ENCODE results near the gene ZBTB20. TPM values are rescaled to one million over a fixed set of nuclear protein-coding genes. Genes with fewer than 3 reads are reported as not detected.
"Not testable (repeated sequence)": the region's sequence is repeated elsewhere in the genome, so short reads cannot be mapped to it uniquely, and the experiment has no call there.

The ZBTB20 gene
- total RNA-seq, 5 donors from 2014 or later (not counting 1 experiment from before 2014, with no cell fraction given): 43.1 to 80.7 (median 48.4) TPM

DNA sequence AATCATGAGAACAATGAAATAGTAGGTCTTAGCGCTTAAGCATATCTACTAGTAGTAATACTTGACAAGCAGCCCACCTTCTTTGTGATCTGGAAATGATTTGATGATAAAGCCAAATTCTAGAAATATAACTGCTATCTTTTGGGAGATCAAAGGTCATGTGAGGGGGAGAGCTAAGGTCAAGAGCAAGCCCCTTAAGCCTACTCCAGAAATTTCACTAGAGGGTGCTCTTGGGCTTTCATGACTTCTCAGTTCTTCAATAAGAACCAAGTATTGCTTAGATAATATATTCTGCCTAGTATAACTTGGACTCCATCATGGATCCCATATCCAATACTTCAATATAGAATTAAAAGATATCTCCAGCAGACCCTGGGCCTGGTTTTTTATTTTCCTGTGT, 319.6 kb downstream of the ZBTB20 start:
- no peaks in the 10 kb centered on the region for H3K9me3 Mint-ChIP-seq
- WGBS (ENCODE audit: insufficient coverage): no CpG with 5 or more reads among the region's 1 CpG
- H3K36me3 Mint-ChIP-seq: no peaks in the 10 kb centered on the region
- H3K36me3 ChIP-seq (ENCODE audit: control insufficient read depth in 2 of 2, extremely low read depth in 1 of 2, insufficient read depth in 1 of 2, low read length in 1 of 2): no peaks in the 10 kb centered on the region
- H3K9me3 ChIP-seq: no peaks in the 10 kb centered on the region
- CTCF ChIA-PET: interaction anchor here in 1 of 2 donors (1.3 kb wide), 1 partner anchor 866 kb away, joined by 5 read pairs; no protein-coding TSS in a partner anchor
- peak in 1 of 35 experiments; percentile 41 for DNase-seq
- H3K27ac ChIP-seq (ENCODE audit: low read length): no peak overlapping the region
- H3K27me3 Mint-ChIP-seq: no peaks in the 10 kb centered on the region
- no peak for ATAC-seq (replicated peaks in 1 of 4)
- POLR2A ChIA-PET: no interaction called here
- H3K4me1 ChIP-seq (ENCODE audit: control insufficient read depth in 1 of 2, extremely low read depth in 1 of 2, insufficient read depth in 2 of 2, low read length in 2 of 2): no peaks in the 10 kb centered on the region
- no peak overlapping the region for H3K4me3 Mint-ChIP-seq
- H3K27ac Mint-ChIP-seq: no peak overlapping the region
- H3K4me1 Mint-ChIP-seq: peaks cover 0 to 12% (median 11%) of the 10 kb centered on the region in 3 donors
- no peaks in the 10 kb centered on the region for H3K27me3 ChIP-seq (replicated peaks in 1 of 2; ENCODE audit: control insufficient read depth in 2 of 2, extremely low read depth in 1 of 2, insufficient read depth in 2 of 2, low read length in 1 of 2)
- no peak overlapping the region for H3K4me3 ChIP-seq (ENCODE audit: control insufficient read depth in 1 of 2, extremely low read depth in 1 of 2, low read length in 1 of 2)

DNA sequence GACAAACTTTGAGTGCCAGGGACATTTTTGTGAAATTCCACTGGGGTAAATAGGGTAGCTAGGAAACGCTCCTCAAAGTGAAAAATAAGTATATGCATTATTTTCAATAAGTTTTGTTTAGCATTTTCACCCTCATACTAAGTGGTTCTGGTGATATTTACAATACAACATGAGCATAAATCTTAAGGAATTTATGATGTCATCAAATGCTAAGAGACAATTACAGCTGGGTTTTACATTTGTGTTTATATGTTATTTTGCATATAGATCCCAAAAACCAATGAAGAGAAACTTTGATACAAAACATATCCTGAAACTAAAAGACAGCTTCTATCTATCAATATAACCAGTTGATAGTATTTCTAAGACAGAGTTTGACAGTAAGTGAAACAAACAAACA, 323.1 kb downstream of the ZBTB20 start:
- Mint-ChIP-seq H3K27me3 (no peaks in the 10 kb centered on the region), H3K27ac (no peak overlapping the region), H3K4me3 (no peak overlapping the region), H3K36me3 (no peaks in the 10 kb centered on the region), H3K9me3 (no peaks in the 10 kb centered on the region), H3K4me1 (peaks cover 0 to 6% (median 3%) of the 10 kb centered on the region in 3 donors)
- Histone ChIP-seq H3K36me3 (ENCODE audit: control insufficient read depth in 2 of 2, extremely low read depth in 1 of 2, insufficient read depth in 1 of 2, low read length in 1 of 2) (no peaks in the 10 kb centered on the region), H3K4me1 (ENCODE audit: control insufficient read depth in 1 of 2, extremely low read depth in 1 of 2, insufficient read depth in 2 of 2, low read length in 2 of 2) (no peaks in the 10 kb centered on the region), H3K27ac (ENCODE audit: low read length) (no peak overlapping the region), H3K27me3 (replicated peaks in 1 of 2; ENCODE audit: control insufficient read depth in 2 of 2, extremely low read depth in 1 of 2, insufficient read depth in 2 of 2, low read length in 1 of 2) (no peaks in the 10 kb centered on the region), H3K4me3 (ENCODE audit: control insufficient read depth in 1 of 2, extremely low read depth in 1 of 2, low read length in 1 of 2) (no peak overlapping the region), H3K9me3 (no peaks in the 10 kb centered on the region)
- DNase-seq: no peak
- ChIA-PET CTCF (no interaction called here), POLR2A (interaction anchor here in 1 of 2 donors (2.1 kb wide), 1 partner anchor 17 kb away, joined by 4 read pairs; no protein-coding TSS in a partner anchor)
- ATAC-seq (replicated peaks in 1 of 4): no peak
- no CpG with 5 or more reads among the region's 1 CpG for WGBS (ENCODE audit: insufficient coverage)

DNA sequence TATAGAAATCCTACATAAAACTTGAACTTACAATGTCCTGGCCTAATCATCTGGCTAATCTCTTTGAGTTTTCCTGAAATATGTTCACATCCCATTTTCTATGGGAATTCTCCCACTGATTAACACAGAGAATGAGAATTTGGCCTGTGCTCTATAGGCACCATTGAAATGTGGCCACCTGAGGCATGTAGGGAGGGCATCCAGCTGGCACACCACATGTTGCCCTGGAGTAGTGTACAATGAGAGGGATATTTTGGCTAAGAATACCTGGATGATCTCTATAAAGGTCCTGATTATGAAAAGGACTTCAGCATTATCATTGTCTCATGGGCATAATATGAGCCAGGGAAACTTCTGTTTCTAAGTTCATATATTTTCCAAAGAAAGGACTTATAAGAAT, 324.0 kb downstream of the ZBTB20 start:
- Mint-ChIP-seq H3K27me3 (no peaks in the 10 kb centered on the region), H3K36me3 (no peaks in the 10 kb centered on the region), H3K4me3 (no peak overlapping the region), H3K9me3 (no peaks in the 10 kb centered on the region), H3K4me1 (peaks cover 0 to 8% (median 3%) of the 10 kb centered on the region in 3 donors), H3K27ac (no peak overlapping the region)
- no peaks in the 10 kb centered on the region for H3K9me3 ChIP-seq
- H3K27ac ChIP-seq (ENCODE audit: low read length): no peak overlapping the region
- H3K36me3 ChIP-seq (ENCODE audit: control insufficient read depth in 2 of 2, extremely low read depth in 1 of 2, insufficient read depth in 1 of 2, low read length in 1 of 2): no peaks in the 10 kb centered on the region
- H3K27me3 ChIP-seq (replicated peaks in 1 of 2; ENCODE audit: control insufficient read depth in 2 of 2, extremely low read depth in 1 of 2, insufficient read depth in 2 of 2, low read length in 1 of 2): no peaks in the 10 kb centered on the region
- ChIA-PET POLR2A (interaction anchor here in 1 of 2 donors (2.1 kb wide), 1 partner anchor 18 kb away, joined by 4 read pairs; no protein-coding TSS in a partner anchor), CTCF (no interaction called here)
- no peak overlapping the region for H3K4me3 ChIP-seq (ENCODE audit: control insufficient read depth in 1 of 2, extremely low read depth in 1 of 2, low read length in 1 of 2)
- ATAC-seq (replicated peaks in 1 of 4) (no peak), DNase-seq (no peak)
- no peaks in the 10 kb centered on the region for H3K4me1 ChIP-seq (ENCODE audit: control insufficient read depth in 1 of 2, extremely low read depth in 1 of 2, insufficient read depth in 2 of 2, low read length in 2 of 2)

DNA sequence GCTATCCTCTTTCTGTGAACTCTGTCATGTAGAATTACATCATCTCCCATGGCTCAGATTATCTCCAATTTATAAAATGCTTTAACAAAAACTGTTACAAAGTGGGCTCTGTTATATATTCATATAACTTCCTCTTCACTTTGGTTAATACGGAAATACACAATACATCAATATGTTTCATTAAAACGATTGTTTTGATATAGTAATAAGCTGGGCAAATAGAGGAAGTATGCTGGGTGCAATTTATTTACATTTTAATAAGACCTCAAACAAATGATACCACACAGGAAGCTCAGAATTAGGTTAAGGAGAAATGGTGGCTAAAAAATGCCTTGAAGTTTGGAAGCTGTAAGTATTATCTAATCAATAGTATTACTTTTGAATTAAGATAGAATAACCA, 331.0 kb downstream of the ZBTB20 start:
- H3K27me3 ChIP-seq (replicated peaks in 1 of 2; ENCODE audit: control insufficient read depth in 2 of 2, extremely low read depth in 1 of 2, insufficient read depth in 2 of 2, low read length in 1 of 2): no peaks in the 10 kb centered on the region
- no peaks in the 10 kb centered on the region for H3K4me1 ChIP-seq (ENCODE audit: control insufficient read depth in 1 of 2, extremely low read depth in 1 of 2, insufficient read depth in 2 of 2, low read length in 2 of 2)
- DNase-seq: no peak
- Mint-ChIP-seq H3K36me3 (peaks cover 8% of the 10 kb centered on the region), H3K4me1 (peaks cover 0 to 12% (median 7%) of the 10 kb centered on the region in 3 donors), H3K4me3 (no peak overlapping the region), H3K9me3 (no peaks in the 10 kb centered on the region), H3K27me3 (no peaks in the 10 kb centered on the region), H3K27ac (no peak overlapping the region)
- ChIA-PET POLR2A (interaction anchor here (0.5 to 0.6 kb wide), 2 partner anchors 63 to 1815 kb away, joined by 5 to 8 read pairs; no protein-coding TSS in a partner anchor), CTCF (interaction anchor here in 1 of 2 donors (0.5 kb wide), 1 partner anchor 1803 kb away, joined by 4 read pairs; no protein-coding TSS in a partner anchor)
- no peaks in the 10 kb centered on the region for H3K36me3 ChIP-seq (ENCODE audit: control insufficient read depth in 2 of 2, extremely low read depth in 1 of 2, insufficient read depth in 1 of 2, low read length in 1 of 2)
- no peak for ATAC-seq (replicated peaks in 1 of 4)
- H3K9me3 ChIP-seq: no peaks in the 10 kb centered on the region
- no peak overlapping the region for H3K4me3 ChIP-seq (ENCODE audit: control insufficient read depth in 1 of 2, extremely low read depth in 1 of 2, low read length in 1 of 2)
- no peak overlapping the region for H3K27ac ChIP-seq (ENCODE audit: low read length)
- WGBS (ENCODE audit: insufficient coverage): no CpG with 5 or more reads among the region's 2 CpGs

DNA sequence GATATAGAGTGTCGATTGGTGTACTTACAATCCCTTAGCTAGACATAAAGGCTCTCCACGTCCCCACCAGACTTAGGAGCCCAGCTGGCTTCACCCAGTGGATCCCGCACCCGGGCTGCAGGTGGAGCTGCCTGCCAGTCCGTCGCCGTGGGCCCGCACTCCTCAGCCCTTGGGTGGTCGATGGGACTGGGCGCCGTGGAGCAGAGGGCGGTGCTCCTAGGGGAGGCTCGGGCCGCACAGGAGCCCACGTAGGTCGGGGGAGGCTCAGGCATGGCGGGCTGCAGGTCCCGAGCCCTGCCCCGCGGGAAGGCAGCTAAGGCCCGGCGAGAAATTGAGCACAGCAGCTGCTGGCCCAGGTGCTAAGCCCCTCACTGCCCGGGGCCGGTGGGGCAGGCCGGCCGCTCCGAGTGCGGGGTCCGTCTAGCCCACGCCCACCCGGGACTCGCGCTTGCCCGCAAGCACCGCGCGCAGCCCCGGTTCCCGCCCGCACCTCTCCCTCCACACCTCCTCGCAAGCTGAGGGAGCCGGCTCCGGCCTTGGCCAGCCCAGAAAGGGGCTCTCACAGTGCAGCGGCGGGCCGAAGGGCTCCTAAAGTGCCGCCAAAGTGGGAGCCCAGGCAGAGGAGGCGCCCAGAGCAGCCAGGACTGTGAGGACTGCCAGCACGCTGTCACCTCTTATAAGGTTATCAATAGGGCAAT, 334.4 kb downstream of the ZBTB20 start:
- POLR2A ChIA-PET; H3K27me3 Mint-ChIP-seq; CTCF ChIA-PET; H3K9me3 Mint-ChIP-seq; H3K36me3 ChIP-seq (ENCODE audit: control insufficient read depth in 2 of 2, extremely low read depth in 1 of 2, insufficient read depth in 1 of 2, low read length in 1 of 2); H3K4me3 Mint-ChIP-seq; ATAC-seq (replicated peaks in 1 of 4); H3K27ac ChIP-seq (ENCODE audit: low read length); DNase-seq; H3K27ac Mint-ChIP-seq; H3K9me3 ChIP-seq; H3K4me3 ChIP-seq (ENCODE audit: control insufficient read depth in 1 of 2, extremely low read depth in 1 of 2, low read length in 1 of 2); H3K27me3 ChIP-seq (replicated peaks in 1 of 2; ENCODE audit: control insufficient read depth in 2 of 2, extremely low read depth in 1 of 2, insufficient read depth in 2 of 2, low read length in 1 of 2); H3K4me1 ChIP-seq (ENCODE audit: control insufficient read depth in 1 of 2, extremely low read depth in 1 of 2, insufficient read depth in 2 of 2, low read length in 2 of 2): not testable (repeated sequence)
- Mint-ChIP-seq H3K4me1 (peaks cover 11 to 21% (median 14%) of the 10 kb centered on the region in 3 donors), H3K36me3 (peaks cover 30% of the 10 kb centered on the region)
- 97% methylated on average over 35 of the region's 49 CpGs for whole genome bisulfite sequencing (ENCODE audit: insufficient coverage)

GRCh38 chr3:114809668-114810413, 337.2 kb downstream of the ZBTB20 start:
- no peak overlapping the region for H3K4me3 ChIP-seq (ENCODE audit: control insufficient read depth in 1 of 2, extremely low read depth in 1 of 2, low read length in 1 of 2)
- H3K27me3 ChIP-seq (replicated peaks in 1 of 2; ENCODE audit: control insufficient read depth in 2 of 2, extremely low read depth in 1 of 2, insufficient read depth in 2 of 2, low read length in 1 of 2): no peaks in the 10 kb centered on the region
- ATAC-seq (replicated peaks in 1 of 4) (peak in 2 of 4 experiments; percentile 48 to 72), DNase-seq (peak in 17 of 35 experiments; percentile 1 to 50 (median 12))
- H3K27ac Mint-ChIP-seq: peak overlapping the region; percentile 6 to 36
- peak overlapping the region in 1 of 3 donors; percentile 44 for H3K4me3 Mint-ChIP-seq
- H3K9me3 ChIP-seq: no peaks in the 10 kb centered on the region
- peaks cover 0 to 3% (median 0%) of the 10 kb centered on the region in 3 donors for H3K9me3 Mint-ChIP-seq
- no CpG with 5 or more reads among the region's 5 CpGs for WGBS (ENCODE audit: insufficient coverage)
- POLR2A ChIA-PET: no interaction called here
- peaks cover 37% of the 10 kb centered on the region for H3K36me3 Mint-ChIP-seq
- H3K36me3 ChIP-seq (ENCODE audit: control insufficient read depth in 2 of 2, extremely low read depth in 1 of 2, insufficient read depth in 1 of 2, low read length in 1 of 2): no peaks in the 10 kb centered on the region
- H3K27ac ChIP-seq (ENCODE audit: low read length): no peak overlapping the region
- H3K4me1 ChIP-seq (ENCODE audit: control insufficient read depth in 1 of 2, extremely low read depth in 1 of 2, insufficient read depth in 2 of 2, low read length in 2 of 2): no peaks in the 10 kb centered on the region
- H3K27me3 Mint-ChIP-seq: no peaks in the 10 kb centered on the region
- peaks cover 13 to 17% (median 14%) of the 10 kb centered on the region in 3 donors for H3K4me1 Mint-ChIP-seq
- CTCF ChIA-PET: no interaction called here

Data from T-cell (primary cell).